HFFc6 (cell line): ENCODE results near the gene FRS2. TPM values are rescaled to one million over a fixed set of nuclear protein-coding genes. Genes with fewer than 3 reads are reported as not detected.

Experiments used
- DNase-seq: peaks from one replicate; pipeline ENCODE4 v3.0.0-alpha.2; 2018
- H3K27ac Mint-ChIP-seq: 2 replicates; pipeline ENCODE4 v1.8.0; 2020; ENCODE audit warnings: mild to moderate bottlenecking, mixed read lengths
- H3K27me3 Mint-ChIP-seq: 2 replicates; pipeline ENCODE4 v1.8.0; 2021; ENCODE audit warnings: mild to moderate bottlenecking, moderate library complexity, mixed read lengths; ENCODE audit not compliant: insufficient read depth
- H3K36me3 Mint-ChIP-seq: 2 replicates; pipeline ENCODE4 v1.8.0; 2021; ENCODE audit warnings: low read depth, mixed read lengths
- H3K4me1 Mint-ChIP-seq: 2 replicates; pipeline ENCODE4 v1.8.0; 2020; ENCODE audit warnings: low read depth, mixed read lengths
- H3K4me3 Mint-ChIP-seq: 2 replicates; pipeline ENCODE4 v1.8.0; 2020; ENCODE audit warnings: mild to moderate bottlenecking, moderate library complexity, mixed read lengths
- H3K9me3 Mint-ChIP-seq: 2 replicates; pipeline ENCODE4 v1.8.0; 2020; ENCODE audit warnings: mild to moderate bottlenecking, mixed read lengths
- total RNA-seq, 6 experiments: library from RNA; stranded (reverse); fragmentation: NEBNext Ultra II Directional; extraction: Animal tissue kit (Norgen Biotek cat#: 25700); gene quantifications; 2 replicates in 1 of 6; 3 replicates in 5 of 6; pipeline ENCODE4 v1.2.3, GENCODE V29; 2021
- TF ChIP-seq, protein P1 (sequence below): fragments of 200-600 bp; sonication (generic); IDR thresholded peaks from 2 replicates; pipeline ENCODE4 v1.5.0; 2021; ENCODE audit warnings: antibody characterized with exemption, mild to moderate bottlenecking

Gene FRS2
- total RNA-seq, 6 experiments from 2014 or later: 26.5 to 35.8 (median 31.1) TPM

DNA sequence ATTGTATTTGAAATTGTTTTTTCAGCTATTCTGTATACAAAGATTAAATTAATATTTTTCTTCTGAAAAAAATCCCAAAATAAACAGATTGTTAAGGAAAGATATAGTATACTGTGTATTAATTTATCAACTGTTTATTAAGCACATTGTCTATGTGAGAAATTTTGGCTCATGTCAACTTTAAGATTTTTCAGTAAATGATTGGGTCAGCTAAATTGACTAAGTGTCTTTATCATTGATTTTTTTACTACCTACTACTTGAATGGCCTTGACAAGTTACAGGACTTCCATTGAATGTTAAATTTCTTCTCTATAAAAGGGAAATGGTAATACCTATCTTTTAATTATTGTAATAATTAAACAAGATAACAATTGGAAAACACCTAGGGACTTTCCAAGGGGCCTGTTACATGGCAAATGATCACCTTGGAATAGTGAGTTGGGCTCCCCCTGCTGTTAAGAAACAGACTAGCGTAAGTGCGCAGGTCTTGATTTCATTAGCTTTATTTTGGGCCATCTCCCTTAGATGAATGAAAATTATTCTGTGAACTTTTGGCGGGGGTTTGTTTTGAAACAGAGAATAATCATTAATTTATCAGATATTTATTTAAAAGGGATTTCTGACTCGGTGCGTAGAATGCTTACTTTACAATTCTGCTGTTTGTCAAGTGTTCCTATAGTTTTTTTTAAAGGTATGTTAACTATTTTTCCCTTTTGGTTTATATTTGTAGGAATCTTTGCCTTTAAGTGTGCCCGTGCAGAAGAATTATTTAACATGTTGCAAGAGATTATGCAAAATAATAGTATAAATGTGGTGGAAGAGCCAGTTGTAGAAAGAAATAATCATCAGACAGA lies 100.6 kb downstream of the FRS2 start:
- TF ChIP-seq, protein P1, sequence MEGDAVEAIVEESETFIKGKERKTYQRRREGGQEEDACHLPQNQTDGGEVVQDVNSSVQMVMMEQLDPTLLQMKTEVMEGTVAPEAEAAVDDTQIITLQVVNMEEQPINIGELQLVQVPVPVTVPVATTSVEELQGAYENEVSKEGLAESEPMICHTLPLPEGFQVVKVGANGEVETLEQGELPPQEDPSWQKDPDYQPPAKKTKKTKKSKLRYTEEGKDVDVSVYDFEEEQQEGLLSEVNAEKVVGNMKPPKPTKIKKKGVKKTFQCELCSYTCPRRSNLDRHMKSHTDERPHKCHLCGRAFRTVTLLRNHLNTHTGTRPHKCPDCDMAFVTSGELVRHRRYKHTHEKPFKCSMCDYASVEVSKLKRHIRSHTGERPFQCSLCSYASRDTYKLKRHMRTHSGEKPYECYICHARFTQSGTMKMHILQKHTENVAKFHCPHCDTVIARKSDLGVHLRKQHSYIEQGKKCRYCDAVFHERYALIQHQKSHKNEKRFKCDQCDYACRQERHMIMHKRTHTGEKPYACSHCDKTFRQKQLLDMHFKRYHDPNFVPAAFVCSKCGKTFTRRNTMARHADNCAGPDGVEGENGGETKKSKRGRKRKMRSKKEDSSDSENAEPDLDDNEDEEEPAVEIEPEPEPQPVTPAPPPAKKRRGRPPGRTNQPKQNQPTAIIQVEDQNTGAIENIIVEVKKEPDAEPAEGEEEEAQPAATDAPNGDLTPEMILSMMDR: peak; percentile 92
- H3K9me3 Mint-ChIP-seq: no peaks in the 10 kb centered on the region
- peak; percentile 41 for DNase-seq
- no peaks in the 10 kb centered on the region; the same call in 1 of the 2 replicates for H3K27me3 Mint-ChIP-seq
- peak overlapping the region; percentile 85 for H3K27ac Mint-ChIP-seq
- peaks cover 30% of the 10 kb centered on the region for H3K36me3 Mint-ChIP-seq
- peaks cover 76% of the 10 kb centered on the region for H3K4me1 Mint-ChIP-seq
- no peak overlapping the region; the same call in 1 of the 2 replicates for H3K4me3 Mint-ChIP-seq

DNA sequence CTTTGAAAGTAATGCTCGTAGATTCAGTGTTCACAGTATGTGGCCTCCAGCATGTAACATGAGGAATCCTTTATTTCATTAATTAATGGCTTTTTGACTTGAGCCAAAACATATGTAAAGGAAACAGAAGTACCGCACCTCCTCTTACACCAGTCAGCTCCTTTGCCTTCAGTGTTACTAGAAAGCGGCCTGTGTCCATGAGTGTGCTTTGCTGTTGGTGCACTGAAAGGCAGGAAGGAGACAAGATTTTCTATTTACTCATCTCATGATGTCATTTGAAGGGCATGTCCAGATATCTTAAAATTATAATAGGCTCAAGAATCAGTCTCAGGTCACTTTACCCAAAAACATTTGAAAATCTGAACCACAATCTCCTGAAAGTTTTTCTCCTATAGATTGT lies 105.2 kb downstream of the FRS2 start:
- DNase-seq: peak; percentile 40
- H3K36me3 Mint-ChIP-seq: peaks cover 29% of the 10 kb centered on the region
- peaks cover 47% of the 10 kb centered on the region for H3K4me1 Mint-ChIP-seq

DNA sequence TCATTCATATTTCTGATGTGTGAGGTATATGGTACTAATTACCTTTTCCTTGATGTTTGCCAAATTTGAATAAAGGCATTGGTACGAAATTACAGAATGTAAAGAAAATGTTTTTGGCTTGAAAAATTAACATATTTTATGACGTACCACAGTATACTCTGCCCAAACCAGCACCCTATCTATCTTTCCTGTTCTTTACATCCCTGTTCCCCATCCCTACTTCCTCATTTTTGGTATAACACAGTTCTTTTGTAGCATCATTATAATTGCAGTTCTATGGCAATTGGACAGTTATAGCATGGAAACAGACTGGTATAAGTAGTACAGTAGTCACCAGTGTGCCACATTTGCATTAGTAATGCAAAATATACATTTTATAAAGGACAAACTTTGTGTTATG lies 108.1 kb downstream of the FRS2 start:
- H3K36me3 Mint-ChIP-seq: peaks cover 18% of the 10 kb centered on the region
- TF ChIP-seq, protein P1: no peak
- H3K27me3 Mint-ChIP-seq: peaks cover 2% of the 10 kb centered on the region
- H3K27ac Mint-ChIP-seq: no peak overlapping the region
- DNase-seq: no peak
- no peak overlapping the region for H3K4me3 Mint-ChIP-seq
- peaks cover 32% of the 10 kb centered on the region for H3K4me1 Mint-ChIP-seq
- H3K9me3 Mint-ChIP-seq: no peaks in the 10 kb centered on the region

More for the DNA sequence above, 105.2 kb downstream of the FRS2 start:
- peak overlapping the region; percentile 65 for H3K27ac Mint-ChIP-seq
- H3K27me3 Mint-ChIP-seq: no peaks in the 10 kb centered on the region; the same call in 1 of the 2 replicates
- no peaks in the 10 kb centered on the region for H3K9me3 Mint-ChIP-seq
- H3K4me3 Mint-ChIP-seq: no peak overlapping the region
- TF ChIP-seq, protein P1: no peak

DNA sequence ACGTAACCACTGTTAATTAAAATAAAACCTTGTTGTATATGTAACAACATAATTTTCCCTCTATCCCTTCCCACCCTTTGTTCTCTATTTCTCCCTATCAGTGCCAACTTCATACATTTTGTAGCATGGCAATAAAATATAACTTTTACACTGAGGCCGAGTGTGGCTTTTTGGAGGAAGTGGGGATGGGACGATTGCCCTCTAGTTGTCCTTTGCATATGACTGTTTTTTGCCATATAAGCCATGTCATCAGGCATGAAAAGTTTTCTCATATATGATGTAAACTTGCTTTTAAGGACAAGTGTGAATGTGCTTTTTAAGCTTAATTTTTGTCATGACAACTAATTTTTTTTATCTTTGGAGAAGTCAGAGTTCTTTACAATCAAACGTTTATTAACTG lies 108.8 kb downstream of the FRS2 start:
- no peak overlapping the region for H3K4me3 Mint-ChIP-seq
- H3K27me3 Mint-ChIP-seq: peaks cover 2% of the 10 kb centered on the region
- peaks cover 29% of the 10 kb centered on the region for H3K4me1 Mint-ChIP-seq
- H3K27ac Mint-ChIP-seq: no peak overlapping the region
- H3K9me3 Mint-ChIP-seq: no peaks in the 10 kb centered on the region
- DNase-seq: no peak
- TF ChIP-seq, protein P1: no peak
- H3K36me3 Mint-ChIP-seq: peaks cover 14% of the 10 kb centered on the region

DNA sequence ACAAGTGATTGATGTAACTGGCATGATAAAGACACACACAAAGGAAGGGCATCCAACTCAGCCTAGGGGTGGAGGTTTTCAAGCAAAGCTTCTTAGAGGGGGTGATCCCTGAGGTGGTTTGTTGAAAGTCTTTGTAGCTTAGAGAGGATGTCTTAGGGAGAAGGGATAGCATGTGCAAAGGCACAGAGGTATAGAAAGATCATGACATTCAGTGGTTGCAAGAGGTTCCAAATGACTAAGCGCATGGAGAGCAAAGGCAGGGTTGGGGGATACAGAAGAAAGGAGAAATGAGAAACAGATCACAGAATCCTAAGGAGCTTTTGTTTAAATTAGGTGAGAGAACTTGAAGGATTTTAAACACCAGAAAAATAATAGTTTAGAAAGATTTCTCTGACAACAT lies 109.9 kb downstream of the FRS2 start:
- no peak overlapping the region; the same call in 1 of the 2 replicates for H3K4me3 Mint-ChIP-seq
- peaks cover 2% of the 10 kb centered on the region for H3K27me3 Mint-ChIP-seq
- DNase-seq: no peak
- TF ChIP-seq, protein P1: no peak
- no peaks in the 10 kb centered on the region for H3K9me3 Mint-ChIP-seq
- H3K27ac Mint-ChIP-seq: no peak overlapping the region
- H3K36me3 Mint-ChIP-seq: 0 out of 2 replicates have a peak, but pooled peaks cover 4% of the 10 kb centered on the region
- peaks cover 23% of the 10 kb centered on the region for H3K4me1 Mint-ChIP-seq
